ENCODE data around the gene CACHD1. TPM values are rescaled to one million over a fixed set of nuclear protein-coding genes. Genes with fewer than 3 reads are reported as not detected.

CACHD1 gene
- total and polyA plus RNA-seq, 8 donors = 2.9 to 7.1 (median 5.2) TPM

- FAIRE-seq (no peak), ATAC-seq (no peak), DNase-seq (no peak)
- no peaks in the 10 kb centered on the region for H3K36me3 ChIP-seq
- no peak overlapping the region for H3K27ac ChIP-seq
- H3K9me3 ChIP-seq = no peaks in the 10 kb centered on the region
- TF ChIP-seq CTCF (IDR thresholded peaks at IDR 0.05) = no peak
- intact Hi-C loops (cut with DNase I) = no loop called here
- peaks cover 0 to 6% (median 0%) of the 10 kb centered on the region in 3 donors for H3K4me1 ChIP-seq
- 46 to 59% methylated on average over 2 of the region's 2 CpGs for WGBS, 2 donors
- H3K4me3 ChIP-seq = no peak overlapping the region
- H3K27me3 ChIP-seq = no peaks in the 10 kb centered on the region
Observed at GRCh38 chr1:64494659-64495058, 24.7 kb downstream of the CACHD1 start.

GRCh38 chr1:64495878-64496277 lies 25.9 kb downstream of the CACHD1 start:
- Histone ChIP-seq H3K27ac (no peak overlapping the region), H3K36me3 (no peaks in the 10 kb centered on the region), H3K27me3 (no peaks in the 10 kb centered on the region), H3K9me3 (no peaks in the 10 kb centered on the region), H3K4me1 (peaks cover 0 to 6% (median 0%) of the 10 kb centered on the region in 3 donors), H3K4me3 (no peak overlapping the region)
- FAIRE-seq (no peak), DNase-seq (no peak), ATAC-seq (peak in 2 of 4 donors; percentile 12 to 40)
- intact Hi-C loops (cut with DNase I) = no loop called here
- WGBS, 2 donors = 5 to 18% methylated on average over 1 of the region's 1 CpG
- TF ChIP-seq CTCF (IDR thresholded peaks at IDR 0.05) = no peak

- FAIRE-seq = no peak
- 84 to 86% methylated on average over 4 of the region's 4 CpGs for WGBS, 2 donors
- Histone ChIP-seq H3K9me3 (no peaks in the 10 kb centered on the region), H3K4me1 (peaks cover 0 to 6% (median 0%) of the 10 kb centered on the region in 3 donors), H3K27ac (no peak overlapping the region), H3K27me3 (no peaks in the 10 kb centered on the region), H3K36me3 (no peaks in the 10 kb centered on the region), H3K4me3 (no peak overlapping the region)
- DNase-seq = no peak
- no peak for TF ChIP-seq CTCF (IDR thresholded peaks at IDR 0.05)
- no peak for ATAC-seq
- intact Hi-C loops (cut with DNase I) = no loop called here
Observed at GRCh38 chr1:64496606-64497005, 26.7 kb downstream of the CACHD1 start.

- no peak for DNase-seq
- intact Hi-C loops (cut with DNase I) = no loop called here
- H3K27me3 ChIP-seq = no peaks in the 10 kb centered on the region
- FAIRE-seq = no peak
- no peak overlapping the region for H3K4me3 ChIP-seq
- H3K9me3 ChIP-seq = no peaks in the 10 kb centered on the region
- no peak for TF ChIP-seq CTCF (IDR thresholded peaks at IDR 0.05)
- no peaks in the 10 kb centered on the region for H3K36me3 ChIP-seq
- H3K4me1 ChIP-seq = peaks cover 0 to 6% (median 0%) of the 10 kb centered on the region in 3 donors
- no peak overlapping the region for H3K27ac ChIP-seq
- ATAC-seq = peak in 1 of 4 donors; percentile 18
- WGBS, 2 donors = 76 to 77% methylated on average over 4 of the region's 4 CpGs
Observed at GRCh38 chr1:64497088-64497883, 27.4 kb downstream of the CACHD1 start.

GRCh38 chr1:64498325-64498724 lies 28.4 kb downstream of the CACHD1 start:
- FAIRE-seq (no peak), ATAC-seq (no peak), DNase-seq (no peak)
- TF ChIP-seq CTCF (IDR thresholded peaks at IDR 0.05) = no peak
- WGBS, 2 donors = 80 to 82% methylated on average over 4 of the region's 4 CpGs
- H3K27ac ChIP-seq = no peak overlapping the region
- H3K36me3 ChIP-seq = no peaks in the 10 kb centered on the region
- H3K4me1 ChIP-seq = peaks cover 0 to 12% (median 3%) of the 10 kb centered on the region in 3 donors
- H3K27me3 ChIP-seq = no peaks in the 10 kb centered on the region
- no peak overlapping the region for H3K4me3 ChIP-seq
- H3K9me3 ChIP-seq = no peaks in the 10 kb centered on the region
- intact Hi-C loops (cut with DNase I) = no loop called here
